22Rv1 (cell line): ENCODE measurements around the gene PALS2.

Experiments used
- ZFX ChIP-seq: fragments of 450-650 bp; IDR thresholded peaks from 2 replicates; pipeline ENCODE4 v1.6.1; 2017; ENCODE audit warnings: antibody characterized with exemption, borderline replicate concordance
- TF ChIP-seq, protein P1 (sequence below): fragments of 450-650 bp; IDR thresholded peaks from 2 replicates; pipeline ENCODE4 v1.5.1; 2017; ENCODE audit warnings: mild to moderate bottlenecking

DNA sequence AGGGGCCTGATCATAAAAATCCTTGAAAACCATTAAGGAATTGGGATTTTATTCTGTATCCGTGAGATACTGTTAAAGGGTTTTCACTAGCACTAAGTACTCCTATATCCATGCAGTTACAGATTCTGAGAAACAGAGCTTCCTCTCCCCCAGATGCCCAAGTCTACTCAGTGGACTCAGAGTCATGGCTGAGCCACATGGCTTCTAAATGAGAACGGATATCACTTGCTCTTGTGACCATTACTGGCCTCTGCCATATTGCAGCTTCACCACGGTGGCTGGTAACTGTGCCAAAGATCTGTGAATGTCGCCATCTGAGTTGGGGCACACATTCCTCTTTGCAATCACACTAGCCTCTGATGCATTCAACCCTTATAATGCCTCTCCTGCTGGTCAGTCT lies 42.0 kb upstream of the PALS2 start:
- TF ChIP-seq, protein P1, sequence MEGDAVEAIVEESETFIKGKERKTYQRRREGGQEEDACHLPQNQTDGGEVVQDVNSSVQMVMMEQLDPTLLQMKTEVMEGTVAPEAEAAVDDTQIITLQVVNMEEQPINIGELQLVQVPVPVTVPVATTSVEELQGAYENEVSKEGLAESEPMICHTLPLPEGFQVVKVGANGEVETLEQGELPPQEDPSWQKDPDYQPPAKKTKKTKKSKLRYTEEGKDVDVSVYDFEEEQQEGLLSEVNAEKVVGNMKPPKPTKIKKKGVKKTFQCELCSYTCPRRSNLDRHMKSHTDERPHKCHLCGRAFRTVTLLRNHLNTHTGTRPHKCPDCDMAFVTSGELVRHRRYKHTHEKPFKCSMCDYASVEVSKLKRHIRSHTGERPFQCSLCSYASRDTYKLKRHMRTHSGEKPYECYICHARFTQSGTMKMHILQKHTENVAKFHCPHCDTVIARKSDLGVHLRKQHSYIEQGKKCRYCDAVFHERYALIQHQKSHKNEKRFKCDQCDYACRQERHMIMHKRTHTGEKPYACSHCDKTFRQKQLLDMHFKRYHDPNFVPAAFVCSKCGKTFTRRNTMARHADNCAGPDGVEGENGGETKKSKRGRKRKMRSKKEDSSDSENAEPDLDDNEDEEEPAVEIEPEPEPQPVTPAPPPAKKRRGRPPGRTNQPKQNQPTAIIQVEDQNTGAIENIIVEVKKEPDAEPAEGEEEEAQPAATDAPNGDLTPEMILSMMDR, result no peak
- TF ChIP-seq ZFX, result no peak
